HG03280 (cell line): Measurements from ENCODE around the gene TTLL5.

Source experiments
- ATAC-seq: cut with Tn5 transposase; IDR thresholded peaks from one replicate; pipeline ENCODE4 v1.9.1; 2021; ENCODE audit warnings: mild to moderate bottlenecking, moderate library complexity; ENCODE audit not compliant: unreplicated experiment

TTLL5 gene

GRCh38 chr14:75860561-75861160 is 199.6 kb downstream of the TTLL5 start:
- ATAC-seq: no peak

- ATAC-seq: no peak
These were observed 200.1 kb downstream of the TTLL5 start for GRCh38 chr14:75861161-75861621.

- no peak for ATAC-seq
These were observed 202.2 kb downstream of the TTLL5 start for GRCh38 chr14:75863221-75863620.

- ATAC-seq: no peak
These were observed 203.3 kb downstream of the TTLL5 start for GRCh38 chr14:75864352-75864751.

GRCh38 chr14:75865531-75865930 is 204.5 kb downstream of the TTLL5 start:
- no peak for ATAC-seq

GRCh38 chr14:75866970-75867369 is 205.9 kb downstream of the TTLL5 start:
- no peak for ATAC-seq

GRCh38 chr14:75871181-75871880 is 210.3 kb downstream of the TTLL5 start:
- no peak for ATAC-seq

- peak; percentile 97 for ATAC-seq
These were observed 214.9 kb downstream of the TTLL5 start for GRCh38 chr14:75875958-75876357.

GRCh38 chr14:75876530-75876929 is 215.5 kb downstream of the TTLL5 start:
- no peak for ATAC-seq

GRCh38 chr14:75877292-75877691 is 216.2 kb downstream of the TTLL5 start:
- no peak for ATAC-seq

- ATAC-seq: no peak
These were observed 216.8 kb downstream of the TTLL5 start for GRCh38 chr14:75877884-75878283.

GRCh38 chr14:75879031-75879430 is 218.0 kb downstream of the TTLL5 start:
- ATAC-seq: no peak

- no peak for ATAC-seq
These were observed 219.5 kb downstream of the TTLL5 start for GRCh38 chr14:75880512-75880911.

GRCh38 chr14:75881994-75882393 is 220.9 kb downstream of the TTLL5 start:
- ATAC-seq: no peak

GRCh38 chr14:75884198-75884611 is 223.2 kb downstream of the TTLL5 start:
- ATAC-seq: no peak

- ATAC-seq: no peak
These were observed 224.8 kb downstream of the TTLL5 start for GRCh38 chr14:75885829-75886228.

- ATAC-seq: no peak
These were observed 225.7 kb downstream of the TTLL5 start for GRCh38 chr14:75886636-75887348.

- no peak for ATAC-seq
These were observed 227.9 kb downstream of the TTLL5 start for GRCh38 chr14:75888945-75889344.

GRCh38 chr14:75896341-75896740 is 235.3 kb downstream of the TTLL5 start:
- no peak for ATAC-seq

GRCh38 chr14:75904311-75904710 is 243.3 kb downstream of the TTLL5 start:
- no peak for ATAC-seq

GRCh38 chr14:75905147-75905904 is 244.3 kb downstream of the TTLL5 start:
- no peak for ATAC-seq
